ENCODE measurements around the gene TRA2A. TPM values are rescaled to one million over a fixed set of nuclear protein-coding genes. Genes with fewer than 3 reads are reported as not detected.

Gene TRA2A
- total RNA-seq, 1 donor from 2014 or later = 144 TPM

GRCh38 chr7:23538301-23538700 is 6.5 kb upstream of the TRA2A start:
- Mint-ChIP-seq H3K4me1 (peaks cover 15% of the 10 kb centered on the region), H3K27ac (no peak overlapping the region), H3K4me3 (no peak overlapping the region), H3K27me3 (no peaks in the 10 kb centered on the region), H3K36me3 (ENCODE audit: low read depth) (no peaks in the 10 kb centered on the region), H3K9me3 (no peaks in the 10 kb centered on the region)
- TF ChIP-seq CTCF (IDR thresholded peaks at IDR 0.05) = no peak
- ATAC-seq (ENCODE audit: low read depth) (no peak), DNase-seq (no peak)
- intact Hi-C loops (cut with micrococcal nuclease) = loop anchor here (10.0 kb wide), 2 partner anchors 524 to 1036 kb away; partner anchors contain the start of genes HYCC1 and PALS2
- POLR2A ChIA-PET = no interaction called here
- CTCF ChIA-PET = no interaction called here

GRCh38 chr7:23533238-23533604 is 1.4 kb upstream of the TRA2A start:
- H3K9me3 Mint-ChIP-seq = no peaks in the 10 kb centered on the region
- POLR2A ChIA-PET = interaction anchor here (0.7 kb wide), 1 partner anchor 235 kb away, joined by 4 read pairs; no protein-coding TSS in a partner anchor
- H3K27ac Mint-ChIP-seq = peak overlapping the region; percentile 100
- no peak for ATAC-seq (ENCODE audit: low read depth)
- no peak for DNase-seq
- CTCF ChIA-PET = no interaction called here
- intact Hi-C loops (cut with micrococcal nuclease) = loop anchor here (2.0 to 10.0 kb wide), 7 partner anchors 121 to 1592 kb away; partner anchors contain the start of genes CYCS, HYCC1, KLHL7 and PALS2
- no peaks in the 10 kb centered on the region for H3K27me3 Mint-ChIP-seq
- no peak for TF ChIP-seq CTCF (IDR thresholded peaks at IDR 0.05)
- H3K4me3 Mint-ChIP-seq = peak overlapping the region; percentile 99
- H3K36me3 Mint-ChIP-seq (ENCODE audit: low read depth) = peaks cover 29% of the 10 kb centered on the region
- H3K4me1 Mint-ChIP-seq = peaks cover 37% of the 10 kb centered on the region

GRCh38 chr7:23532490-23533237 is 883 bp upstream of the TRA2A start:
- DNase-seq (no peak), ATAC-seq (ENCODE audit: low read depth) (no peak)
- Mint-ChIP-seq H3K4me3 (peak overlapping the region; percentile 99), H3K9me3 (no peaks in the 10 kb centered on the region), H3K27me3 (no peaks in the 10 kb centered on the region), H3K27ac (peak overlapping the region; percentile 100), H3K4me1 (peaks cover 42% of the 10 kb centered on the region), H3K36me3 (ENCODE audit: low read depth) (peaks cover 31% of the 10 kb centered on the region)
- intact Hi-C loops (cut with micrococcal nuclease) = loop anchor here (1.0 to 10.0 kb wide), 9 partner anchors 15 to 1592 kb away; partner anchors contain the start of genes CYCS, HYCC1, KLHL7 and PALS2
- CTCF ChIA-PET = interaction anchor here (0.6 kb wide), 1 partner anchor 37 kb away, joined by 4 read pairs; no protein-coding TSS in a partner anchor
- POLR2A ChIA-PET = interaction anchor here (0.6 to 0.7 kb wide), 2 partner anchors 187 to 235 kb away, joined by 3 to 4 read pairs; no protein-coding TSS in a partner anchor
- no peak for TF ChIP-seq CTCF (IDR thresholded peaks at IDR 0.05)

DNA sequence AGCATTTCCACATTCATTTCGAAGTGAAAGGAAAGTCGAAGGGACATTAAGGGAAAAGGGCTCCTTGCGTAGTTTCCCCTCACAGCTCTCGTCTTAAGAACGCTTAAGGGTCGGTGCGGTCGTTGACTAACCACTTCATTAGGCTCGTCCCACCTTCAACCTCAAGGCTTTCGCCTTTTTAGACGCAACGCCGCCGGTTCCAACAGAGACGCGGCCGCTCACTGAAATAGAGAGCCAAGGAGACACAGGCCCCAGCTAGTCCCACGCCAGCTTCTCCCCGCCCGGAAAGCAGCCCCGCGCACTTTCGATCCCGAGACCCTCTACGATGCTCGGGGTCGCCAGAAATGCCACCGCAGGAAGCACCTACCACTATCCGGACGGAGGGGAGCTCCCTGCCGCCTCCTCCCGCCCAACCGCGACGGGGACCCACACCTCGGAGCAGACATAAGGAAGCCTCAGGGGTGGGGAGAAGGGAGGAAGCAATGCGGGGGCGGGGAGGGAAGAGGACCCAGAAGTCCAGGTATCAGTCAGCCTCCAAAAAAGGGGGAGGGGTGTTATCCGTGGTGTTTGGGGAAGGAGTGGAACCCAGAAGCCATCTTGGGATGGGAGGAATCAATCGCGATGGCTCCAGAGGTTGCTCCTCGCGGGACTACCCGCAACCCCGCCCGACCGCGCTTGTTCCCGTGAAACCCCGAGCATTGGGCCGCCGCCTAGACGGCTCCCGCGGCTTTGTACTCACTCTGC is 559 bp downstream of the TRA2A start:
- no peak for TF ChIP-seq CTCF (IDR thresholded peaks at IDR 0.05)
- no peaks in the 10 kb centered on the region for H3K27me3 Mint-ChIP-seq
- no peaks in the 10 kb centered on the region for H3K9me3 Mint-ChIP-seq
- ChIA-PET POLR2A (interaction anchor here (0.6 to 1.6 kb wide), 15 partner anchors 8 to 1594 kb away, joined by 3 to 8 read pairs (median 4); partner anchors contain the start of genes CCDC126, CYCS, FAM221A and MALSU1), CTCF (interaction anchor here (1.0 to 1.7 kb wide), 5 partner anchors 13 to 258 kb away, joined by 3 to 6 read pairs (median 5); no protein-coding TSS in a partner anchor)
- peak overlapping the region; percentile 100 for H3K27ac Mint-ChIP-seq
- H3K4me1 Mint-ChIP-seq = peaks cover 56% of the 10 kb centered on the region
- DNase-seq = peak; percentile 49
- peak overlapping the region; percentile 99 for H3K4me3 Mint-ChIP-seq
- H3K36me3 Mint-ChIP-seq (ENCODE audit: low read depth) = peaks cover 31% of the 10 kb centered on the region
- peak; percentile 32 for ATAC-seq (ENCODE audit: low read depth)
- intact Hi-C loops (cut with micrococcal nuclease) = loop anchor here (1.0 to 10.0 kb wide), 9 partner anchors 60 to 1044 kb away; partner anchors contain the start of genes HYCC1, IGF2BP3, KLHL7 and MALSU1

Data from activated B cell treated with CpG ODN at 0.5 μM for 24 hours (primary cell).